Endodermal cell (in vitro differentiated cells): ENCODE measurements around the gene TOM1. TPM values are rescaled to one million over a fixed set of nuclear protein-coding genes. Genes with fewer than 3 reads are reported as not detected.

ENCODE experiments used
- DNase-seq: peaks from one replicate; pipeline ENCODE4 v3.0.0-alpha.2; 2017
- H3K27ac ChIP-seq: 2 replicates; pipeline ENCODE4 v1.5.1; 2013; ENCODE audit warnings: mild to moderate bottlenecking, low read depth, low read length, moderate library complexity
- H3K27me3 ChIP-seq: 2 replicates; pipeline ENCODE4 v1.6.1; 2013; ENCODE audit warnings: mild to moderate bottlenecking, low read length, moderate library complexity; ENCODE audit not compliant: insufficient read depth, control insufficient read depth, poor library complexity, severe bottlenecking
- H3K36me3 ChIP-seq: 2 replicates; pipeline ENCODE4 v1.7.0; 2013; ENCODE audit warnings: mild to moderate bottlenecking, low read length, moderate library complexity; ENCODE audit not compliant: control insufficient read depth, insufficient read depth
- H3K4me1 ChIP-seq: one replicate; pipeline ENCODE4 v1.7.0; 2013; ENCODE audit warnings: low read length; ENCODE audit not compliant: control insufficient read depth, insufficient read depth
- H3K4me3 ChIP-seq: 2 replicates; pipeline ENCODE4 v1.5.1; 2013; ENCODE audit warnings: mild to moderate bottlenecking, low read length, moderate library complexity
- H3K9ac ChIP-seq: 2 replicates; pipeline ENCODE4 v1.6.1; 2013; ENCODE audit warnings: mild to moderate bottlenecking, low read length, moderate library complexity; ENCODE audit not compliant: poor library complexity, severe bottlenecking; ENCODE audit errors: extremely low read depth
- H3K9me3 ChIP-seq: 2 replicates; pipeline ENCODE4 v1.6.1; 2013; ENCODE audit warnings: mild to moderate bottlenecking, low read length, moderate library complexity; ENCODE audit not compliant: control insufficient read depth
- H3K27ac Mint-ChIP-seq: 2 replicates; pipeline ENCODE4 v1.8.0; 2020; ENCODE audit warnings: mixed read lengths
- H3K27me3 Mint-ChIP-seq: 2 replicates; pipeline ENCODE4 v1.8.0; 2021; ENCODE audit warnings: mild to moderate bottlenecking, mixed read lengths; ENCODE audit not compliant: insufficient read depth
- H3K36me3 Mint-ChIP-seq: 2 replicates; pipeline ENCODE4 v1.8.0; 2020; ENCODE audit warnings: low read depth, mixed read lengths
- H3K4me1 Mint-ChIP-seq: 2 replicates; pipeline ENCODE4 v1.8.0; 2020; ENCODE audit warnings: mixed read lengths
- H3K4me3 Mint-ChIP-seq: 2 replicates; pipeline ENCODE4 v1.8.0; 2020; ENCODE audit warnings: mild to moderate bottlenecking, moderate library complexity, mixed read lengths
- H3K9me3 Mint-ChIP-seq: 2 replicates; pipeline ENCODE4 v1.8.0; 2020; ENCODE audit warnings: mild to moderate bottlenecking, mixed read lengths
- CTCF ChIP-seq: fragments of 200-600 bp; sonication (generic); conservative IDR thresholded peaks from 2 replicates; pipeline ENCODE4 v1.5.0; 2021; ENCODE audit warnings: antibody characterized with exemption, mild to moderate bottlenecking
- WGBS, 2 experiments: methylation state at CpG; one replicate each; pipeline versions ENCODE4 v1.1.5 to v1.1.7; 2013; ENCODE audit warnings: missing lambda C conversion rate in 2 of 2, mixed read lengths in 1 of 2; ENCODE audit not compliant: insufficient coverage in 1 of 2, insufficient read length in 1 of 2; 5-methylcytosine and 5-hydroxymethylcytosine counted together
- total RNA-seq, 2 donors: library from RNA; stranded (reverse); fragmentation: NEBNext Ultra II Directional in 1 of 2; extraction: Animal tissue kit (Norgen Biotek cat#: 25700) in 1 of 2; gene quantifications; 2 replicates in 1 of 2; 3 replicates in 1 of 2; pipeline ENCODE4 v1.2.1, GENCODE V29; 2021

Gene TOM1
- total RNA-seq, 2 donors from 2014 or later = 31.3 to 33.3 TPM

- Histone ChIP-seq H3K9me3 (peaks cover 9% of the 10 kb centered on the region), H3K9ac (no peak overlapping the region), H3K36me3 (peaks cover 82% of the 10 kb centered on the region), H3K4me1 (no peaks in the 10 kb centered on the region), H3K4me3 (no peak overlapping the region), H3K27me3 (no peaks in the 10 kb centered on the region), H3K27ac (no peak overlapping the region)
- Mint-ChIP-seq H3K4me3 (no peak overlapping the region), H3K36me3 (peaks cover 74% of the 10 kb centered on the region), H3K27ac (no peak overlapping the region), H3K27me3 (no peaks in the 10 kb centered on the region), H3K9me3 (peaks cover 4% of the 10 kb centered on the region), H3K4me1 (peaks cover 3% of the 10 kb centered on the region)
- WGBS, 2 experiments = 93 to 100% methylated on average over 4 to 7 of the region's 7 CpGs
- no peak for DNase-seq
- no peak for TF ChIP-seq CTCF
Observed at GRCh38 chr22:35264986-35265385, 34.7 kb upstream of the TOM1 start.

- H3K27me3 ChIP-seq = no peaks in the 10 kb centered on the region
- H3K4me3 ChIP-seq = no peak overlapping the region
- H3K36me3 Mint-ChIP-seq = peaks cover 84% of the 10 kb centered on the region
- H3K4me1 Mint-ChIP-seq = peaks cover 3% of the 10 kb centered on the region
- H3K9ac ChIP-seq = no peak overlapping the region
- H3K9me3 Mint-ChIP-seq = peaks cover 4% of the 10 kb centered on the region
- no peak overlapping the region for H3K27ac Mint-ChIP-seq
- no peaks in the 10 kb centered on the region for H3K4me1 ChIP-seq
- TF ChIP-seq CTCF = no peak
- peaks cover 90% of the 10 kb centered on the region for H3K36me3 ChIP-seq
- no peak overlapping the region for H3K4me3 Mint-ChIP-seq
- H3K27ac ChIP-seq = no peak overlapping the region
- H3K27me3 Mint-ChIP-seq = no peaks in the 10 kb centered on the region
- no peak for DNase-seq
- peaks cover 10% of the 10 kb centered on the region for H3K9me3 ChIP-seq
- 97% methylated on average over 3 of the region's 3 CpGs; no CpG with 5 or more reads in 1 of the 2 experiments for WGBS, 2 experiments
Observed at GRCh38 chr22:35266277-35266676, 33.4 kb upstream of the TOM1 start.

DNA sequence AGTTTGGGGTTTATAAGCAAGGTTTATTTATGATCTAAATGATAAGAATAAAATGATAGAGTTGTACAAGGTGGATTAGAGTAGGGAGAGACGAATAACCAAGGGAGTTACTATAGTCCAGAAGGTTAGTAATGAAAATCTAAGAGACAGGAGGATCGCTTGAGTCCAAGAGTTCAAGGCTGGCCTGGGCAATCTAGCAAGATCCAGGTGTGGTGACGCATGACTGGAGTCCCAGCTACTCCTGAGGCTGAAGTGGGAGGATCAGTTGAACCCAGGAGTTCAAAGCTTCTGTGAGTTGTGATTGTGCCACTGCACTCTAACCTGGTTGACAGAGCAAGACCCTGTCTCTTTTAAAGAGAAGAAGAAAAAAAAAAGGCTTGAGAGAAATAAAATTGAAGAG is 30.1 kb upstream of the TOM1 start:
- Histone ChIP-seq H3K4me3 (no peak overlapping the region), H3K27me3 (no peaks in the 10 kb centered on the region), H3K36me3 (peaks cover 97% of the 10 kb centered on the region), H3K4me1 (no peaks in the 10 kb centered on the region), H3K9ac (no peak overlapping the region), H3K27ac (no peak overlapping the region), H3K9me3 (peaks cover 10% of the 10 kb centered on the region)
- H3K9me3 Mint-ChIP-seq = peaks cover 4% of the 10 kb centered on the region
- no peak overlapping the region for H3K4me3 Mint-ChIP-seq
- H3K27ac Mint-ChIP-seq = no peak overlapping the region
- H3K27me3 Mint-ChIP-seq = no peaks in the 10 kb centered on the region
- TF ChIP-seq CTCF = no peak
- DNase-seq = no peak
- H3K36me3 Mint-ChIP-seq = peaks cover 76% of the 10 kb centered on the region
- peaks cover 3% of the 10 kb centered on the region for H3K4me1 Mint-ChIP-seq
- WGBS, 2 experiments = 94 to 96% methylated on average over 3 of the region's 3 CpGs
